ENCODE results near the gene CLPTM1L. TPM values are rescaled to one million over a fixed set of nuclear protein-coding genes. Genes with fewer than 3 reads are reported as not detected.

The CLPTM1L gene
- total RNA-seq, 2 donors from 2014 or later, result 68.0 to 89.4 TPM

- H3K27ac ChIP-seq (ENCODE audit: low read depth, low read length), result no peak overlapping the region
- no peak overlapping the region for H3K27ac Mint-ChIP-seq
- H3K9me3 ChIP-seq (ENCODE audit: control insufficient read depth, low read length), result no peaks in the 10 kb centered on the region
- no peaks in the 10 kb centered on the region for H3K9me3 Mint-ChIP-seq
- peaks cover 13% of the 10 kb centered on the region for H3K27me3 ChIP-seq (ENCODE audit: control insufficient read depth, insufficient read depth, low read length, poor library complexity, severe bottlenecking)
- no peak overlapping the region for H3K9ac ChIP-seq (ENCODE audit: extremely low read depth, low read length, poor library complexity, severe bottlenecking)
- TF ChIP-seq CTCF (conservative IDR thresholded peaks at IDR 0.05), result no peak
- H3K4me1 ChIP-seq (ENCODE audit: control insufficient read depth, insufficient read depth, low read length), result no peaks in the 10 kb centered on the region
- H3K36me3 ChIP-seq (ENCODE audit: control insufficient read depth, insufficient read depth, low read length), result no peaks in the 10 kb centered on the region
- H3K36me3 Mint-ChIP-seq (ENCODE audit: low read depth), result no peaks in the 10 kb centered on the region
- no peak overlapping the region for H3K4me3 Mint-ChIP-seq
- 91 to 95% methylated on average over 5 to 7 of the region's 7 CpGs for WGBS, 2 experiments (ENCODE audit: insufficient coverage in 1 of 2, insufficient read length in 1 of 2)
- no peak for DNase-seq
- H3K27me3 Mint-ChIP-seq (ENCODE audit: insufficient read depth), result peaks cover 4% of the 10 kb centered on the region
- H3K4me3 ChIP-seq (ENCODE audit: low read length), result no peak overlapping the region
- H3K4me1 Mint-ChIP-seq, result no peaks in the 10 kb centered on the region
These were observed 23.3 kb upstream of the CLPTM1L start for GRCh38 chr5:1368236-1368635.

- H3K36me3 Mint-ChIP-seq (ENCODE audit: low read depth), result no peaks in the 10 kb centered on the region
- WGBS, 2 experiments (ENCODE audit: insufficient coverage in 1 of 2, insufficient read length in 1 of 2), result 71 to 88% methylated on average over 4 to 6 of the region's 7 CpGs
These were observed 22.2 kb upstream of the CLPTM1L start for GRCh38 chr5:1367149-1367548.

GRCh38 chr5:1366514-1366913 lies 21.6 kb upstream of the CLPTM1L start:
- no peaks in the 10 kb centered on the region for H3K36me3 ChIP-seq (ENCODE audit: control insufficient read depth, insufficient read depth, low read length)
- no peaks in the 10 kb centered on the region for H3K9me3 Mint-ChIP-seq
- no peak overlapping the region for H3K4me3 Mint-ChIP-seq
- H3K27ac Mint-ChIP-seq, result no peak overlapping the region
- H3K4me1 Mint-ChIP-seq, result no peaks in the 10 kb centered on the region
- no peaks in the 10 kb centered on the region for H3K4me1 ChIP-seq (ENCODE audit: control insufficient read depth, insufficient read depth, low read length)
- H3K9ac ChIP-seq (ENCODE audit: extremely low read depth, low read length, poor library complexity, severe bottlenecking), result no peak overlapping the region
- H3K27me3 ChIP-seq (ENCODE audit: control insufficient read depth, insufficient read depth, low read length, poor library complexity, severe bottlenecking), result peaks cover 13% of the 10 kb centered on the region
- H3K4me3 ChIP-seq (ENCODE audit: low read length), result no peak overlapping the region
- H3K27me3 Mint-ChIP-seq (ENCODE audit: insufficient read depth), result peaks cover 4% of the 10 kb centered on the region
- WGBS, 2 experiments (ENCODE audit: insufficient coverage in 1 of 2, insufficient read length in 1 of 2), result 91 to 95% methylated on average over 11 to 14 of the region's 14 CpGs
- H3K27ac ChIP-seq (ENCODE audit: low read depth, low read length), result no peak overlapping the region
- H3K9me3 ChIP-seq (ENCODE audit: control insufficient read depth, low read length), result no peaks in the 10 kb centered on the region
- no peak for TF ChIP-seq CTCF (conservative IDR thresholded peaks at IDR 0.05)
- no peak for DNase-seq
- H3K36me3 Mint-ChIP-seq (ENCODE audit: low read depth), result no peaks in the 10 kb centered on the region

More at GRCh38 chr5:1367149-1367548, 22.2 kb upstream of the CLPTM1L start:
- Histone ChIP-seq H3K27ac (ENCODE audit: low read depth, low read length) (no peak overlapping the region), H3K4me3 (ENCODE audit: low read length) (no peak overlapping the region), H3K9ac (ENCODE audit: extremely low read depth, low read length, poor library complexity, severe bottlenecking) (no peak overlapping the region), H3K36me3 (ENCODE audit: control insufficient read depth, insufficient read depth, low read length) (no peaks in the 10 kb centered on the region), H3K4me1 (ENCODE audit: control insufficient read depth, insufficient read depth, low read length) (no peaks in the 10 kb centered on the region), H3K9me3 (ENCODE audit: control insufficient read depth, low read length) (no peaks in the 10 kb centered on the region), H3K27me3 (ENCODE audit: control insufficient read depth, insufficient read depth, low read length, poor library complexity, severe bottlenecking) (peaks cover 13% of the 10 kb centered on the region)
- H3K27me3 Mint-ChIP-seq (ENCODE audit: insufficient read depth), result peaks cover 4% of the 10 kb centered on the region
- H3K9me3 Mint-ChIP-seq, result no peaks in the 10 kb centered on the region
- no peak overlapping the region for H3K27ac Mint-ChIP-seq
- no peaks in the 10 kb centered on the region for H3K4me1 Mint-ChIP-seq
- H3K4me3 Mint-ChIP-seq, result no peak overlapping the region
- no peak for TF ChIP-seq CTCF (conservative IDR thresholded peaks at IDR 0.05)
- DNase-seq, result no peak

Data from endodermal cell (in vitro differentiated cells).